IMR-90 (cell line): Measurements from ENCODE around the gene OSBPL1A. TPM values are rescaled to one million over a fixed set of nuclear protein-coding genes. Genes with fewer than 3 reads are reported as not detected.

Experiments
- ATAC-seq: fragments of 200-7000 bp; cut with Tn5 transposase; 2 replicates; pipeline ENCODE4 v1.9.1; 2020; ENCODE audit warnings: low read depth, mild to moderate bottlenecking, moderate library complexity
- BruUV-seq: library from RNA; stranded (reverse); fragments of 400-500 nt; replicated peaks from 2 replicates; lab custom pipeline; 2021; lab: Mats Ljungman, UMichigan
- CTCF ChIA-PET: fragments of 300-600 bp; formaldehyde crosslinking; extraction: SDS; loops from one replicate; lab custom pipeline; 2021; ENCODE audit warnings: antibody characterized with exemption; lab: Yijun Ruan, JAX
- POLR2A ChIA-PET: fragments of 300-600 bp; sonication (Branson Sonifier 250); formaldehyde crosslinking; loops from one replicate; lab custom pipeline; 2022; ENCODE audit warnings: antibody characterized with exemption; ENCODE audit not compliant: unreplicated experiment; lab: Charles Lee
- DNase-seq: peaks from one replicate; pipeline ENCODE4 v3.0.0; 2013
- H2AFZ ChIP-seq: replicated peaks from 2 replicates; pipeline ENCODE3; 2013; ENCODE audit warnings: low read length, mild to moderate bottlenecking; ENCODE audit not compliant: poor library complexity
- H2AK5ac ChIP-seq: 2 replicates; pipeline ENCODE4 v1.6.1; 2013; ENCODE audit warnings: low read depth, low read length, inconsistent platforms
- H2AK9ac ChIP-seq: replicated peaks from 2 replicates; pipeline ENCODE3; 2013; ENCODE audit warnings: mild to moderate bottlenecking, low read depth, low read length, moderate library complexity; ENCODE audit not compliant: poor library complexity
- H2BK120ac ChIP-seq: 2 replicates; pipeline ENCODE4 v1.6.1; 2013; ENCODE audit warnings: low read depth, low read length, inconsistent platforms
- H2BK15ac ChIP-seq: 3 replicates; pipeline ENCODE4 v1.6.1; 2013; ENCODE audit warnings: low read depth, low read length, inconsistent platforms
- H2BK20ac ChIP-seq: 2 replicates; pipeline ENCODE4 v1.6.1; 2013; ENCODE audit warnings: low read depth, mild to moderate bottlenecking, inconsistent platforms, low read length, moderate library complexity
- H2BK5ac ChIP-seq: 2 replicates; pipeline ENCODE4 v1.6.1; 2013; ENCODE audit warnings: mild to moderate bottlenecking, low read depth, low read length, inconsistent platforms; ENCODE audit not compliant: poor library complexity, severe bottlenecking
- H3K14ac ChIP-seq: replicated peaks from 2 replicates; pipeline ENCODE4 v1.6.1; 2013; ENCODE audit warnings: low read depth, low read length, inconsistent platforms
- H3K18ac ChIP-seq: 2 replicates; pipeline ENCODE4 v1.6.1; 2013; ENCODE audit warnings: low read depth, low read length, control low read depth
- H3K23ac ChIP-seq: 2 replicates; pipeline ENCODE4 v1.6.1; 2013; ENCODE audit warnings: low read depth, low read length, inconsistent platforms
- H3K27ac ChIP-seq: 2 replicates; pipeline ENCODE4 v1.5.1; 2013; ENCODE audit warnings: mild to moderate bottlenecking, control low read depth, low read length; ENCODE audit not compliant: insufficient read depth
- H3K27me3 ChIP-seq: 2 replicates; pipeline ENCODE4 v1.6.1; 2013; ENCODE audit warnings: low read length; ENCODE audit not compliant: control insufficient read depth, insufficient read depth
- H3K36me3 ChIP-seq: 2 replicates; pipeline ENCODE4 v1.6.1; 2013; ENCODE audit warnings: low read length, mixed read lengths; ENCODE audit not compliant: control insufficient read depth, insufficient read depth
- H3K4ac ChIP-seq: 2 replicates; pipeline ENCODE4 v1.6.1; 2013; ENCODE audit warnings: low read depth, low read length, inconsistent platforms
- H3K4me1 ChIP-seq: 2 replicates; pipeline ENCODE4 v1.6.1; 2013; ENCODE audit warnings: low read length, mixed read lengths; ENCODE audit not compliant: control insufficient read depth, insufficient read depth
- H3K4me2 ChIP-seq: 2 replicates; pipeline ENCODE4 v1.6.1; 2013; ENCODE audit warnings: low read depth, mild to moderate bottlenecking, control low read depth, low read length, moderate library complexity
- H3K4me3 ChIP-seq: 2 replicates; pipeline ENCODE4 v1.5.1; 2013; ENCODE audit warnings: low read depth, mild to moderate bottlenecking, control low read depth, low read length, moderate library complexity; ENCODE audit not compliant: insufficient read depth
- H3K56ac ChIP-seq: 2 replicates; pipeline ENCODE4 v1.6.1; 2013; ENCODE audit warnings: low read length, inconsistent platforms; ENCODE audit not compliant: insufficient read depth; ENCODE audit errors: extremely low read depth
- H3K79me1 ChIP-seq, 2 experiments: 2 replicates each; pipeline ENCODE4 v1.6.1; 2013; ENCODE audit warnings: low read length in 2 of 2, inconsistent platforms in 1 of 2, low read depth in 1 of 2
- H3K9ac ChIP-seq: 2 replicates; pipeline ENCODE4 v1.6.1; 2013; ENCODE audit warnings: low read depth, low read length, control low read depth
- H3K9me1 ChIP-seq: 2 replicates; pipeline ENCODE4 v1.6.1; 2013; ENCODE audit warnings: low read length, inconsistent platforms; ENCODE audit not compliant: insufficient read depth
- H3K9me3 ChIP-seq: 2 replicates; pipeline ENCODE4 v1.6.1; 2013; ENCODE audit warnings: low read length; ENCODE audit not compliant: control insufficient read depth, insufficient read depth
- H4K20me1 ChIP-seq: 2 replicates; pipeline ENCODE4 v1.6.1; 2013; ENCODE audit warnings: low read length, inconsistent platforms; ENCODE audit not compliant: insufficient read depth
- H4K5ac ChIP-seq: 2 replicates; pipeline ENCODE4 v1.6.1; 2013; ENCODE audit warnings: mild to moderate bottlenecking, low read depth, low read length, control low read depth
- H4K8ac ChIP-seq, 2 experiments: 2 replicates each; pipeline ENCODE4 v1.6.1; 2013; ENCODE audit warnings: low read depth in 2 of 2, low read length in 2 of 2, control low read depth in 1 of 2, inconsistent platforms in 1 of 2
- H4K91ac ChIP-seq: 2 replicates; pipeline ENCODE4 v1.6.1; 2013; ENCODE audit warnings: low read depth, low read length, inconsistent platforms; ENCODE audit not compliant: insufficient read depth
- FOS ChIP-seq: fragments of 150-350 bp; IDR thresholded peaks from 2 replicates; pipeline ENCODE4 v1.6.1; 2016; ENCODE audit warnings: low read depth, low read length
- NFE2L2 ChIP-seq: fragments of 150-350 bp; IDR thresholded peaks from 2 replicates; pipeline ENCODE4 v1.6.1; 2016; ENCODE audit warnings: low read depth, mild to moderate bottlenecking, low read length
- POLR2A ChIP-seq: IDR thresholded peaks from 2 replicates; pipeline ENCODE4 v1.6.1; 2012; ENCODE audit warnings: mild to moderate bottlenecking, low read depth, low read length
- RFX5 ChIP-seq: IDR thresholded peaks from 2 replicates; pipeline ENCODE4 v1.8.0; 2012; ENCODE audit warnings: low read depth, mild to moderate bottlenecking, low read length, moderate library complexity
- SMC3 ChIP-seq: fragments of 150-350 bp; IDR thresholded peaks from 2 replicates; pipeline ENCODE4 v1.6.1; 2016; ENCODE audit warnings: low read depth, mild to moderate bottlenecking, antibody characterized with exemption, low read length, moderate library complexity
- WGBS, 2 experiments: methylation state at CpG; one replicate each; pipeline versions ENCODE4 v1.1.5 to v1.1.7; 2013; ENCODE audit warnings: missing lambda C conversion rate in 2 of 2; ENCODE audit not compliant: insufficient read length in 1 of 2; ENCODE audit errors: extremely low coverage in 2 of 2; 5-methylcytosine and 5-hydroxymethylcytosine counted together
- dilution Hi-C: fragments of 300-500 bp; cut with HindIII; formaldehyde crosslinking; loops from one replicate; pipeline ENCODE4 v1.14.3; 2018; ENCODE audit warnings: low sequenced_read_pairs; ENCODE audit not compliant: unreplicated experiment
- in situ Hi-C: fragments of 300-500 bp; cut with MboI; formaldehyde crosslinking; loops from 3 replicates; pipeline ENCODE4 v1.14.3; 2019; ENCODE audit warnings: low sequenced_read_pairs, inconsistent platforms, mixed read lengths
- intact Hi-C: fragments of 100-400 bp; cut with micrococcal nuclease; formaldehyde crosslinking; loops from 2 replicates; pipeline ENCODE4 v1.10.0; 2022
- microRNA-seq, 2 experiments: library from miRNA; stranded (forward) in 1 of 2; unstranded in 1 of 2; fragments of 10-50 nt in 1 of 2; fragments of <30 nt in 1 of 2; gene quantifications in 1 of 2; microRNA quantifications in 1 of 2; one replicate each; pipeline versions ENCODE3 to v1.1.0; 2013 to 2020; ENCODE audit not compliant: insufficient read depth in 1 of 2, insufficient read length in 1 of 2, unreplicated experiment in 1 of 2
- polyA plus RNA-seq, 3 experiments: library from polyadenylated mRNA; depleted of rRNA; stranded (reverse); fragments of >200 nt; gene quantifications; 2 replicates each; pipeline ENCODE4 v1.2.3, GENCODE V29; 2012; ENCODE audit warnings: low replicate concordance in 1 of 3
- small RNA-seq, 5 experiments: library from RNA; depleted of rRNA; stranded (forward); fragments of <200 nt; gene quantifications; one replicate each; pipeline ENCODE3, GENCODE V24; 2012
- total RNA-seq: library from RNA; depleted of rRNA; stranded (reverse); fragments of >200 nt; gene quantifications from 2 replicates; pipeline ENCODE4 v1.2.3, GENCODE V29; 2012; rRNA removed
- TF ChIP-seq, protein P1 (sequence below): fragments of 150-350 bp; IDR thresholded peaks from 2 replicates; pipeline ENCODE4 v1.6.1; 2017; ENCODE audit warnings: mild to moderate bottlenecking, antibody characterized with exemption, low read length, low read depth

The OSBPL1A gene
- total and polyA plus RNA-seq, 2 of the 4 experiments (the other 2 are of a cell fraction), result 29.4 to 70.4 TPM

GRCh38 chr18:24112464-24112863 is 285.2 kb downstream of the OSBPL1A start:
- DNase-seq (no peak), ATAC-seq (no peak)
- no peaks in the 10 kb centered on the region for H3K9me3 ChIP-seq
- no peak overlapping the region for H2AK9ac ChIP-seq
- ChIA-PET CTCF (no interaction called here), POLR2A (no interaction called here)
- no peak overlapping the region for H4K5ac ChIP-seq
- in situ Hi-C loops (loop anchor here (10.0 kb wide), 1 partner anchor 488 kb away; no protein-coding TSS in a partner anchor), dilution Hi-C loops (no loop called here), intact Hi-C loops (no loop called here)
- no peak overlapping the region for H3K27ac ChIP-seq
- H3K4me3 ChIP-seq, result no peak overlapping the region
- no peak overlapping the region for H2AFZ ChIP-seq
- H3K79me1 ChIP-seq, result peaks cover 0 to 5% of the 10 kb centered on the region in 2 experiments; a peak in 2 of 4 replicates
- no peak overlapping the region for H2BK15ac ChIP-seq
- H2BK5ac ChIP-seq, result no peak overlapping the region
- H4K91ac ChIP-seq, result no peak overlapping the region
- no peak overlapping the region for H3K14ac ChIP-seq
- no peaks in the 10 kb centered on the region for H3K27me3 ChIP-seq
- peaks cover 8% of the 10 kb centered on the region for H3K9me1 ChIP-seq
- H3K4ac ChIP-seq, result no peak overlapping the region
- H4K8ac ChIP-seq, result no peak overlapping the region
- no peak overlapping the region for H2AK5ac ChIP-seq
- WGBS, 2 experiments, result 58% methylated on average over 2 of the region's 4 CpGs; no CpG with 5 or more reads in 1 of the 2 experiments
- no peak overlapping the region for H3K56ac ChIP-seq
- no TSS peak for BruUV-seq
- peaks cover 14% of the 10 kb centered on the region for H3K36me3 ChIP-seq
- H3K9ac ChIP-seq, result no peak overlapping the region
- TF ChIP-seq SMC3 (no peak), FOS (no peak), POLR2A (no peak), RFX5 (no peak), NFE2L2 (no peak)
- TF ChIP-seq, protein P1, sequence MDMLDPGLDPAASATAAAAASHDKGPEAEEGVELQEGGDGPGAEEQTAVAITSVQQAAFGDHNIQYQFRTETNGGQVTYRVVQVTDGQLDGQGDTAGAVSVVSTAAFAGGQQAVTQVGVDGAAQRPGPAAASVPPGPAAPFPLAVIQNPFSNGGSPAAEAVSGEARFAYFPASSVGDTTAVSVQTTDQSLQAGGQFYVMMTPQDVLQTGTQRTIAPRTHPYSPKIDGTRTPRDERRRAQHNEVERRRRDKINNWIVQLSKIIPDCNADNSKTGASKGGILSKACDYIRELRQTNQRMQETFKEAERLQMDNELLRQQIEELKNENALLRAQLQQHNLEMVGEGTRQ, result no peak
- no peak overlapping the region for H3K23ac ChIP-seq
- no peak overlapping the region for H3K18ac ChIP-seq
- peaks cover 10% of the 10 kb centered on the region for H3K4me1 ChIP-seq
- no peaks in the 10 kb centered on the region; the same call in 1 of the 2 replicates for H4K20me1 ChIP-seq
- H2BK20ac ChIP-seq, result no peak overlapping the region
- no peak overlapping the region for H2BK120ac ChIP-seq
- H3K4me2 ChIP-seq, result no peak overlapping the region

Small RNAs within 50 kb of the gene (microRNA-seq; reads per million reads assigned to microRNA genes)
- gene MIR320C2 (ENCODE audit: insufficient read depth in 1 of 2, insufficient read length in 1 of 2, unreplicated experiment in 1 of 2), result 0.37 to 1.0 reads per million in 2 experiments
- gene RF00017 (ENCODE audit: insufficient read depth, insufficient read length), result not detected
- gene RF00019 (ENCODE audit: insufficient read depth, insufficient read length), result not detected
- gene RNA5SP452 (ENCODE audit: insufficient read depth, insufficient read length), result 5.2 reads per million
- not detected for gene RNU5A-6P (ENCODE audit: insufficient read depth, insufficient read length)
- not detected for gene RNU6-435P (ENCODE audit: insufficient read depth, insufficient read length)

Small RNAs within 50 kb of the gene (small RNA-seq; reads per million reads assigned to genes)
- gene MIR320C2 (0 reads per million in 5 experiments), gene RF00017 (0 reads per million in 5 experiments), gene RF00019 (0 reads per million in 5 experiments), gene RNA5SP452 (0 reads per million in 5 experiments), gene RNU5A-6P (0 to 0.18 (median 0) reads per million in 5 experiments), gene RNU6-435P (0 reads per million in 5 experiments)

Other genes with a start within 250 kb of the OSBPL1A start
- 11.8 and 26.4 TPM in 2 replicates for gene IMPACT, start 28.8 kb upstream of the OSBPL1A start, total RNA-seq
- 10.4 and 13.8 TPM in 2 replicates for gene IMPACT, start 28.8 kb upstream of the OSBPL1A start, polyA plus RNA-seq (2012; rRNA removed)
- not detected in 2 replicates for gene HRH4, start 62.8 kb upstream of the OSBPL1A start, total RNA-seq
- gene HRH4, start 62.8 kb upstream of the OSBPL1A start, polyA plus RNA-seq (2012; rRNA removed), result not detected in 2 replicates